Heart right ventricle (tissue), 16 donors: Measurements from ENCODE around the gene MAPRE3. TPM values are rescaled to one million over a fixed set of nuclear protein-coding genes. Genes with fewer than 3 reads are reported as not detected.

Experiments
- ATAC-seq, 8 donors: fragments of 200-7000 bp; cut with Tn5 transposase; one replicate each; pipeline ENCODE4 v1.9.1; 2020; ENCODE audit warnings: mild to moderate bottlenecking in 8 of 8, moderate library complexity in 8 of 8, moderate number of reproducible peaks in 1 of 8
- DNase-seq, 2 donors: peaks; one replicate each; pipeline ENCODE4 v3.0.0-alpha.2; 2020
- H3K27ac ChIP-seq, 10 donors: fragments of 200-600 bp; sonication (generic) in 2 of 10; one replicate each; pipeline versions ENCODE4 v1.5.0 to v1.8.0; 2020 to 2022; ENCODE audit warnings: mild to moderate bottlenecking in 3 of 10
- H3K27me3 ChIP-seq, 7 donors: fragments of 200-600 bp; one replicate each; pipeline ENCODE4 v1.8.0; 2021 to 2022; ENCODE audit warnings: mild to moderate bottlenecking in 2 of 7
- H3K36me3 ChIP-seq, 9 donors: fragments of 200-600 bp; sonication (generic) in 1 of 9; one replicate each; pipeline versions ENCODE4 v1.5.0 to v1.8.0; 2020 to 2022; ENCODE audit warnings: mild to moderate bottlenecking in 2 of 9
- H3K4me1 ChIP-seq, 9 donors: fragments of 200-600 bp; sonication (generic) in 1 of 9; one replicate each; pipeline versions ENCODE4 v1.5.0 to v1.8.0; 2020 to 2022; ENCODE audit warnings: mild to moderate bottlenecking in 4 of 9
- H3K4me3 ChIP-seq, 10 donors: fragments of 200-600 bp; sonication (generic) in 2 of 10; one replicate each; pipeline versions ENCODE4 v1.5.0 to v1.8.0; 2020 to 2022; ENCODE audit warnings: mild to moderate bottlenecking in 7 of 10, moderate library complexity in 2 of 10
- H3K9me3 ChIP-seq, 11 donors: fragments of 200-600 bp in 10 of 11; sonication (generic) in 2 of 11; one replicate each; pipeline versions ENCODE4 v1.5.0 to v1.8.0; 2013 to 2022; ENCODE audit warnings: mild to moderate bottlenecking in 2 of 11, control low read depth in 1 of 11, moderate library complexity in 1 of 11
- CTCF ChIP-seq, 9 donors: fragments of 200-600 bp; sonication (generic) in 2 of 9; IDR thresholded peaks; one replicate each; pipeline versions ENCODE4 v1.5.0 to v1.8.0; 2021 to 2022; ENCODE audit warnings: antibody characterized with exemption in 9 of 9, mild to moderate bottlenecking in 5 of 9, moderate library complexity in 1 of 9
- WGBS, 2 donors: extraction: QIAGEN DNeasy Blood & Tissue Kit; methylation state at CpG; one replicate each; pipeline ENCODE4 v1.1.7; 2013; ENCODE audit warnings: inconsistent platforms in 1 of 2; 5-methylcytosine and 5-hydroxymethylcytosine counted together
- intact Hi-C, 10 donors: fragments of 100-400 bp; cut with DNase I; formaldehyde crosslinking; loops; one replicate each; pipeline versions ENCODE4 v1.11.1 to v1.14.2; 2022
- polyA plus RNA-seq, 2 donors: library from polyadenylated mRNA; stranded (reverse); fragments of 200-250 nt; gene quantifications; one replicate each; pipeline ENCODE4 v1.2.3, GENCODE V29; 2013
- total RNA-seq, 10 donors: library from RNA; stranded (reverse); fragmentation: NEBNext Ultra II Directional in 3 of 10; extraction: Animal tissue kit (Norgen Biotek cat#: 25700) in 3 of 10; gene quantifications; one replicate each; pipeline versions ENCODE4 v1.2.1 to v1.2.4, GENCODE V29; 2021 to 2023
- donor health status: Arrhythmogenic right ventricular cardiomyopathy.
- donor health status: ischemic (EF 13 %, LVEDD 7.1; RV severe dilation, severe dysfunction).
- donor health status: healthy with polysubstance abuse.
- donor health status: DM: no; HTN: yes; CAD: no.
- donor health status: DM: no; HTN: no; CAD: no.
- donor health status: ischemic (EF 25% LVEDD 6.9; RV normal size, moderate dysfunction).
- donor health status: ischemic (EF 25% LVEDD 5.7; RV mildly dilated, moderate dysfunction).
- donor health status: healthy.
- donor health status: DM: yes; HTN: yes; CAD: no.
- donor health status: Ischemic cardiomyopathy.
- donor health status: ischemic (EF 35%, LVEDD 5.7; RV mildly dilated, moderate dysfunction).
- donor health status: nonischemic (EF 11% LVEDD 7.7; RV severe dilation, severe dysfunction).
- donor health status: DM: yes; HTN: yes; CAD: no.
- donor health status: PGD.
- donor health status: ischemic (EF 29% LVEDD 5.4; RV normal size, mild dysfunction).
- donor health status: nonischemic (EF 23%, LVEDD 6.1; RV moderate dilation, normal function).

The MAPRE3 gene
- total and polyA plus RNA-seq, 12 donors: 23.0 to 68.8 (median 47.2) TPM

- Histone ChIP-seq H3K4me1 (peaks cover 10 to 50% (median 36%) of the 10 kb centered on the region in 9 donors), H3K27me3 (no peaks in the 10 kb centered on the region), H3K4me3 (no peak overlapping the region), H3K27ac (no peak overlapping the region), H3K36me3 (peaks cover 0 to 67% (median 14%) of the 10 kb centered on the region in 9 donors), H3K9me3 (no peaks in the 10 kb centered on the region)
- intact Hi-C loops: no loop called here
- 87 to 95% methylated on average over 5 of the region's 5 CpGs for WGBS, 2 donors
- TF ChIP-seq CTCF (IDR thresholded peaks at IDR 0.05): no peak
- no peak for DNase-seq
- no peak for ATAC-seq
Observed at GRCh38 chr2:27067385-27067784, 96.9 kb downstream of the MAPRE3 start.

GRCh38 chr2:27069436-27069835 is 99.0 kb downstream of the MAPRE3 start:
- ATAC-seq: no peak
- Histone ChIP-seq H3K27ac (peak overlapping the region in 5 of 10 donors; percentile 25 to 97 (median 91)), H3K36me3 (peaks cover 0 to 60% (median 14%) of the 10 kb centered on the region in 9 donors), H3K4me3 (peak overlapping the region in 2 of 10 donors; percentile 75 to 91), H3K9me3 (no peaks in the 10 kb centered on the region), H3K27me3 (no peaks in the 10 kb centered on the region), H3K4me1 (peaks cover 10 to 60% (median 53%) of the 10 kb centered on the region in 9 donors)
- DNase-seq: no peak
- TF ChIP-seq CTCF (IDR thresholded peaks at IDR 0.05): no peak
- intact Hi-C loops: no loop called here
- WGBS, 2 donors: 92 to 93% methylated on average over 6 of the region's 6 CpGs

GRCh38 chr2:27069961-27070618 is 99.7 kb downstream of the MAPRE3 start:
- intact Hi-C loops: loop anchor here in 2 of 10 donors (2.0 kb wide), 1 partner anchor 19 kb away; the partner anchor contains the start of gene AGBL5 (in 2 of the 2)
- WGBS, 2 donors: 73 to 74% methylated on average over 8 of the region's 8 CpGs
- Histone ChIP-seq H3K27me3 (no peaks in the 10 kb centered on the region), H3K36me3 (peaks cover 0 to 53% (median 14%) of the 10 kb centered on the region in 9 donors), H3K27ac (peak overlapping the region in 7 of 10 donors; percentile 13 to 98 (median 97)), H3K4me1 (peaks cover 10 to 66% (median 59%) of the 10 kb centered on the region in 9 donors), H3K4me3 (peak overlapping the region in 9 of 10 donors; percentile 50 to 98 (median 87)), H3K9me3 (no peaks in the 10 kb centered on the region)
- DNase-seq (no peak), ATAC-seq (no peak)
- no peak for TF ChIP-seq CTCF (IDR thresholded peaks at IDR 0.05)

- intact Hi-C loops: loop anchor here in 3 of 10 donors (1.0 to 2.0 kb wide), 2 partner anchors 19 to 20 kb away; partner anchors contain the start of gene AGBL5 (in 3 of the 3)
- Histone ChIP-seq H3K36me3 (peaks cover 0 to 47% (median 11%) of the 10 kb centered on the region in 9 donors), H3K4me1 (peaks cover 10 to 73% (median 61%) of the 10 kb centered on the region in 9 donors), H3K4me3 (peak overlapping the region; percentile 50 to 98 (median 89)), H3K9me3 (no peaks in the 10 kb centered on the region), H3K27me3 (no peaks in the 10 kb centered on the region), H3K27ac (peak overlapping the region in 9 of 10 donors; percentile 91 to 98 (median 97))
- 3% methylated on average over 11 of the region's 11 CpGs for WGBS, 2 donors
- peak in 5 of 8 donors; percentile 0 to 16 (median 2) for ATAC-seq
- no peak for DNase-seq
- TF ChIP-seq CTCF (IDR thresholded peaks at IDR 0.05): no peak
Observed at GRCh38 chr2:27070653-27071276, 100.3 kb downstream of the MAPRE3 start.
